H1 (cell line): ENCODE data around the gene S1PR3. TPM values are rescaled to one million over a fixed set of nuclear protein-coding genes. Genes with fewer than 3 reads are reported as not detected.

Source experiments
- CTCF ChIA-PET: fragments of 300-600 bp; sonication (Branson Sonifier 250); formaldehyde crosslinking; loops from one replicate; lab custom pipeline; 2021; ENCODE audit not compliant: partially characterized antibody; lab: Charles Lee
- POLR2A ChIA-PET: fragments of 300-600 bp; sonication (Branson Sonifier 250); formaldehyde crosslinking; loops from one replicate; lab custom pipeline; 2021; ENCODE audit warnings: inconsistent platforms; ENCODE audit not compliant: partially characterized antibody; lab: Charles Lee
- DNase-seq, 2 experiments: peaks; one replicate each; pipeline versions ENCODE4 v3.0.0 to v3.0.0-alpha.2; 2010 to 2022; ENCODE audit warnings: low spot score in 2 of 2, low read depth in 1 of 2, mixed read lengths in 1 of 2
- FAIRE-seq: peaks from 2 replicates; lab custom pipeline; 2011; peaks lifted over from hg19 to GRCh38; lab: Jason Lieb, UNC
- H2AFZ ChIP-seq: 2 replicates; pipeline ENCODE4 v1.8.1; 2012; ENCODE audit warnings: low read length, inconsistent platforms
- H2AK5ac ChIP-seq: 2 replicates; pipeline ENCODE4 v1.6.1; 2013; ENCODE audit warnings: low read depth, low read length
- H2BK120ac ChIP-seq: replicated peaks from 2 replicates; pipeline ENCODE3; 2013; ENCODE audit warnings: low read depth, low read length, inconsistent platforms
- H2BK12ac ChIP-seq: 2 replicates; pipeline ENCODE4 v1.6.1; 2013; ENCODE audit warnings: low read depth, low read length
- H2BK15ac ChIP-seq: 2 replicates; pipeline ENCODE4 v1.6.1; 2013; ENCODE audit warnings: low read length
- H2BK20ac ChIP-seq: 2 replicates; pipeline ENCODE4 v1.6.1; 2013; ENCODE audit warnings: low read length
- H2BK5ac ChIP-seq: 2 replicates; pipeline ENCODE4 v1.6.1; 2013; ENCODE audit warnings: low read depth, low read length
- H3K14ac ChIP-seq: 2 replicates; pipeline ENCODE4 v1.6.1; 2013; ENCODE audit warnings: inconsistent platforms; ENCODE audit not compliant: insufficient read length
- H3K18ac ChIP-seq: 2 replicates; pipeline ENCODE4 v1.6.1; 2013; ENCODE audit warnings: low read length; ENCODE audit errors: extremely low read depth
- H3K23ac ChIP-seq: 2 replicates; pipeline ENCODE4 v1.6.1; 2013; ENCODE audit warnings: inconsistent platforms; ENCODE audit not compliant: insufficient read length
- H3K23me2 ChIP-seq: 2 replicates; pipeline ENCODE4 v1.6.1; 2013; ENCODE audit warnings: low read depth, low read length
- H3K27ac ChIP-seq: 2 replicates; pipeline ENCODE4 v1.6.1; 2011; ENCODE audit warnings: low read depth, low read length, inconsistent platforms
- H3K27me3 ChIP-seq, 4 experiments: replicated peaks in 1 of 4; 1 replicate in 1 of 4; 2 replicates in 3 of 4; pipeline versions ENCODE4 v1.6.1 to v1.8.1; 2011 to 2013; ENCODE audit warnings: low read length in 3 of 4, mild to moderate bottlenecking in 3 of 4, inconsistent platforms in 2 of 4, mixed read lengths in 2 of 4, moderate library complexity in 1 of 4; ENCODE audit not compliant: control insufficient read depth in 3 of 4, insufficient read depth in 3 of 4; ENCODE audit errors: extremely low read depth in 1 of 4
- H3K36me3 ChIP-seq, 4 experiments: 2 replicates each; pipeline versions ENCODE4 v1.6.1 to v1.8.1; 2011 to 2013; ENCODE audit warnings: mild to moderate bottlenecking in 4 of 4, low read length in 3 of 4, moderate library complexity in 2 of 4, control low read depth in 1 of 4, inconsistent platforms in 1 of 4; ENCODE audit not compliant: insufficient read depth in 4 of 4, control insufficient read depth in 2 of 4
- H3K4ac ChIP-seq: replicated peaks from 2 replicates; pipeline ENCODE3; 2013; ENCODE audit warnings: low read length, low read depth, mixed read lengths, inconsistent platforms; ENCODE audit not compliant: insufficient read length
- H3K4me1 ChIP-seq, 4 experiments: replicated peaks in 1 of 4; 1 replicate in 1 of 4; 2 replicates in 3 of 4; pipeline versions ENCODE4 v1.6.1 to v1.8.1; 2011 to 2013; ENCODE audit warnings: low read length in 3 of 4, inconsistent platforms in 2 of 4, mixed read lengths in 1 of 4; ENCODE audit not compliant: insufficient read depth in 4 of 4, control insufficient read depth in 3 of 4
- H3K4me2 ChIP-seq, 2 experiments: 2 replicates each; pipeline versions ENCODE4 v1.6.1 to v1.8.1; 2011 to 2013; ENCODE audit warnings: low read depth in 2 of 2, low read length in 2 of 2, control low read depth in 1 of 2, inconsistent platforms in 1 of 2, mild to moderate bottlenecking in 1 of 2; ENCODE audit not compliant: insufficient read depth in 1 of 2
- H3K4me3 ChIP-seq, 4 experiments: fragments of 200-600, 300-600 bp in 1 of 4; sonication (generic), shearing (Covaris generic), sonication (Bioruptor Twin) in 1 of 4; 2 replicates each; pipeline versions ENCODE4 v1.5.1 to v1.8.1; 2011 to 2016; ENCODE audit warnings: low read length in 4 of 4, low read depth in 3 of 4, control low read depth in 2 of 4, inconsistent platforms in 2 of 4, mild to moderate bottlenecking in 2 of 4, mixed read lengths in 1 of 4, moderate library complexity in 1 of 4; ENCODE audit not compliant: insufficient read depth in 2 of 4; ENCODE audit errors: extremely low read depth in 1 of 4
- H3K56ac ChIP-seq: replicated peaks from 2 replicates; pipeline ENCODE3; 2013; ENCODE audit warnings: low read depth, mild to moderate bottlenecking, mixed read lengths, low read length, inconsistent platforms; ENCODE audit not compliant: insufficient read length
- H3K79me1 ChIP-seq: 2 replicates; pipeline ENCODE4 v1.6.1; 2013; ENCODE audit warnings: low read depth, low read length, control low read depth
- H3K79me2 ChIP-seq, 2 experiments: 2 replicates each; pipeline versions ENCODE4 v1.6.1 to v1.8.1; 2012 to 2013; ENCODE audit warnings: low read length in 2 of 2, mild to moderate bottlenecking in 2 of 2, inconsistent platforms in 1 of 2; ENCODE audit not compliant: insufficient read depth in 2 of 2, control insufficient read depth in 1 of 2
- H3K9ac ChIP-seq, 4 experiments: replicated peaks in 1 of 4; 1 replicate in 1 of 4; 2 replicates in 3 of 4; pipeline versions ENCODE4 v1.6.1 to v1.8.1; 2011 to 2013; ENCODE audit warnings: low read depth in 3 of 4, low read length in 3 of 4, control low read depth in 2 of 4, mild to moderate bottlenecking in 2 of 4, moderate library complexity in 2 of 4, inconsistent platforms in 1 of 4; ENCODE audit errors: extremely low read depth in 1 of 4
- H3K9me3 ChIP-seq, 2 experiments: 2 replicates each; pipeline versions ENCODE4 v1.6.1 to v1.8.1; 2012 to 2013; ENCODE audit warnings: mild to moderate bottlenecking in 2 of 2, moderate library complexity in 2 of 2, control low read depth in 1 of 2, inconsistent platforms in 1 of 2, low read depth in 1 of 2, low read length in 1 of 2, mixed read lengths in 1 of 2; ENCODE audit not compliant: insufficient read depth in 2 of 2
- H4K20me1 ChIP-seq, 2 experiments: replicated peaks in 1 of 2; 2 replicates each; pipeline versions ENCODE3 to v1.8.1; 2011 to 2013; ENCODE audit warnings: inconsistent platforms in 2 of 2, low read length in 2 of 2, mild to moderate bottlenecking in 1 of 2; ENCODE audit not compliant: insufficient read depth in 2 of 2, control insufficient read depth in 1 of 2
- H4K5ac ChIP-seq: 2 replicates; pipeline ENCODE4 v1.6.1; 2013; ENCODE audit warnings: low read length, low read depth, mixed read lengths, inconsistent platforms; ENCODE audit not compliant: insufficient read length
- H4K8ac ChIP-seq: 2 replicates; pipeline ENCODE4 v1.8.0; 2013; ENCODE audit warnings: mild to moderate bottlenecking, moderate library complexity, low read length, inconsistent platforms; ENCODE audit not compliant: insufficient read depth; ENCODE audit errors: extremely low read depth
- H4K91ac ChIP-seq: replicated peaks from 2 replicates; pipeline ENCODE3; 2013; ENCODE audit warnings: low read length, mixed read lengths, inconsistent platforms; ENCODE audit not compliant: insufficient read length
- EGR1 ChIP-seq: IDR thresholded peaks from 2 replicates; pipeline ENCODE4 v1.6.1; 2011; ENCODE audit warnings: low read depth, low read length, borderline replicate concordance
- MAX ChIP-seq: IDR thresholded peaks from 2 replicates; pipeline ENCODE4 v1.6.1; 2012; ENCODE audit warnings: inconsistent platforms
- SRF ChIP-seq: IDR thresholded peaks from 2 replicates; pipeline ENCODE4 v1.6.1; 2011; ENCODE audit warnings: mild to moderate bottlenecking, low read depth, low read length, moderate library complexity
- TAF1 ChIP-seq: IDR thresholded peaks from 2 replicates; pipeline ENCODE4 v1.6.1; 2011; ENCODE audit warnings: mild to moderate bottlenecking, low read depth, low read length
- TAF7 ChIP-seq: optimal IDR thresholded peaks from 2 replicates; pipeline ENCODE3; 2011; ENCODE audit warnings: low read depth, mild to moderate bottlenecking, inconsistent platforms, low read length, moderate library complexity, borderline replicate concordance
- TCF12 ChIP-seq: IDR thresholded peaks from 2 replicates; pipeline ENCODE4 v1.6.1; 2011; ENCODE audit warnings: low read depth, mild to moderate bottlenecking, low read length
- WGBS, 2 experiments: shearing (Covaris generic) in 1 of 2; methylation state at CpG; one replicate each; pipeline versions ENCODE4 v1.1.6 to v1.1.7; 2013 to 2015; ENCODE audit warnings: low lambda C conversion rate in 2 of 2, mixed read lengths in 2 of 2, inconsistent platforms in 1 of 2, low coverage in 1 of 2, missing lambda C conversion rate in 1 of 2; ENCODE audit not compliant: insufficient replicate concordance in 2 of 2, insufficient coverage in 1 of 2, insufficient read length in 1 of 2; ENCODE audit errors: extremely low coverage in 1 of 2, missing lambda C conversion rate in 1 of 2; 5-methylcytosine and 5-hydroxymethylcytosine counted together
- polyA plus RNA-seq, 7 experiments: library from polyadenylated mRNA; depleted of rRNA in 3 of 7; stranded (reverse) in 5 of 7; unstranded in 2 of 7; fragments of >200 nt in 5 of 7; fragments of 200-250 nt in 2 of 7; gene quantifications; 1 replicate in 5 of 7; 2 replicates in 1 of 7; 4 replicates in 1 of 7; pipeline versions ENCODE4 v1.2.1 to v1.2.3, GENCODE V29; 2011 to 2013; ENCODE audit warnings: missing spikeins in 2 of 7, mixed read lengths in 2 of 7
- total RNA-seq: library from RNA; stranded (reverse); fragmentation: NEBNext Ultra II Directional; extraction: Animal tissue kit (Norgen Biotek cat#: 25700); gene quantifications from 2 replicates; pipeline ENCODE4 v1.2.1, GENCODE V29; 2021

S1PR3 gene
- total and polyA plus RNA-seq, 2 of the 8 experiments (the other 6 are each of a cell fraction or from before 2014, with no cell fraction given) = 3.7 to 6.4 TPM

GRCh38 chr9:88979791-88980190, 11.5 kb upstream of the S1PR3 start:
- CTCF ChIA-PET = no interaction called here
- no peaks in the 10 kb centered on the region for H3K79me1 ChIP-seq
- H4K91ac ChIP-seq = no peak overlapping the region
- H3K9me3 ChIP-seq = peaks cover 2 to 9% of the 10 kb centered on the region in 2 experiments; a peak in 2 of 4 replicates
- H3K56ac ChIP-seq = no peak overlapping the region
- H3K27me3 ChIP-seq = no peaks in the 10 kb centered on the region
- no peaks in the 10 kb centered on the region for H4K20me1 ChIP-seq
- H2BK15ac ChIP-seq = no peak overlapping the region
- no peak overlapping the region for H3K4me2 ChIP-seq
- no peaks in the 10 kb centered on the region for H3K23me2 ChIP-seq
- no peaks in the 10 kb centered on the region for H3K79me2 ChIP-seq
- H3K27ac ChIP-seq = no peak overlapping the region
- WGBS, 2 experiments = 90% methylated on average over 2 of the region's 2 CpGs; no CpG with 5 or more reads in 1 of the 2 experiments
- no peak overlapping the region for H3K9ac ChIP-seq
- H3K23ac ChIP-seq = no peak overlapping the region
- no peak overlapping the region for H4K8ac ChIP-seq
- no peak for FAIRE-seq
- H3K4me1 ChIP-seq = no peaks in the 10 kb centered on the region
- H3K36me3 ChIP-seq = no peaks in the 10 kb centered on the region
- no peak overlapping the region for H4K5ac ChIP-seq
- no peak overlapping the region for H2AK5ac ChIP-seq
- POLR2A ChIA-PET = no interaction called here
- no peak overlapping the region for H3K14ac ChIP-seq
- no peak overlapping the region for H3K4ac ChIP-seq
- H2BK120ac ChIP-seq = no peak overlapping the region
- no peak overlapping the region for H2BK12ac ChIP-seq
- no peak for DNase-seq
- no peak overlapping the region for H3K4me3 ChIP-seq
- no peak overlapping the region for H2AFZ ChIP-seq
- H2BK5ac ChIP-seq = no peak overlapping the region
- no peak overlapping the region for H3K18ac ChIP-seq
- H2BK20ac ChIP-seq = no peak overlapping the region
- no peak for TF ChIP-seq TCF12
- no peak for TF ChIP-seq MAX
- no peak for TF ChIP-seq TAF1
- no peak for TF ChIP-seq EGR1
- no peak for TF ChIP-seq TAF7
- no peak for TF ChIP-seq SRF
